ENCODE results near the gene SIN3A.
A peak's percentile ranks its signal among the peaks of the same experiment; 100 is the strongest.
"Not testable (repeated sequence)": the region's sequence is repeated elsewhere in the genome, so short reads cannot be mapped to it uniquely, and the experiment has no call there.

SIN3A gene

GRCh38 chr15:75353604-75354003 is 97.9 kb downstream of the SIN3A start:
- no peak overlapping the region for H3K4me3 ChIP-seq (ENCODE audit: low read length)
- H3K9me3 ChIP-seq (ENCODE audit: control insufficient read depth, low read length): no peaks in the 10 kb centered on the region
- peaks cover 31% of the 10 kb centered on the region for H3K36me3 ChIP-seq (ENCODE audit: control insufficient read depth, insufficient read depth, low read length, severe bottlenecking)
- H3K9ac ChIP-seq (ENCODE audit: low read length): no peak overlapping the region
- H3K4me1 ChIP-seq (ENCODE audit: control insufficient read depth, insufficient read depth, low read length): peaks cover 6% of the 10 kb centered on the region
- DNase-seq (ENCODE audit: low read depth): no peak
- H3K27me3 ChIP-seq (replicated peaks; ENCODE audit: control insufficient read depth, insufficient read depth, low read length): no peaks in the 10 kb centered on the region

GRCh38 chr15:75352186-75353080 is 99.1 kb downstream of the SIN3A start:
- no peaks in the 10 kb centered on the region for H3K9me3 ChIP-seq (ENCODE audit: control insufficient read depth, low read length)
- H3K9ac ChIP-seq (ENCODE audit: low read length): no peak overlapping the region
- peaks cover 22% of the 10 kb centered on the region for H3K36me3 ChIP-seq (ENCODE audit: control insufficient read depth, insufficient read depth, low read length, severe bottlenecking)
- H3K4me1 ChIP-seq (ENCODE audit: control insufficient read depth, insufficient read depth, low read length): peaks cover 10% of the 10 kb centered on the region
- H3K4me3 ChIP-seq (ENCODE audit: low read length): no peak overlapping the region
- DNase-seq (ENCODE audit: low read depth): no peak
- no peaks in the 10 kb centered on the region for H3K27me3 ChIP-seq (replicated peaks; ENCODE audit: control insufficient read depth, insufficient read depth, low read length)

GRCh38 chr15:75350601-75351361 is 100.7 kb downstream of the SIN3A start:
- DNase-seq (ENCODE audit: low read depth): no peak
- Histone ChIP-seq H3K27me3 (replicated peaks; ENCODE audit: control insufficient read depth, insufficient read depth, low read length) (no peaks in the 10 kb centered on the region), H3K36me3 (ENCODE audit: control insufficient read depth, insufficient read depth, low read length, severe bottlenecking) (peaks cover 10% of the 10 kb centered on the region), H3K9ac (ENCODE audit: low read length) (no peak overlapping the region), H3K4me3 (ENCODE audit: low read length) (no peak overlapping the region), H3K9me3 (ENCODE audit: control insufficient read depth, low read length) (no peaks in the 10 kb centered on the region), H3K4me1 (ENCODE audit: control insufficient read depth, insufficient read depth, low read length) (peaks cover 10% of the 10 kb centered on the region)

- Histone ChIP-seq H3K9me3 (ENCODE audit: control insufficient read depth, low read length) (no peaks in the 10 kb centered on the region), H3K9ac (ENCODE audit: low read length) (no peak overlapping the region), H3K27me3 (replicated peaks; ENCODE audit: control insufficient read depth, insufficient read depth, low read length) (no peaks in the 10 kb centered on the region), H3K4me3 (ENCODE audit: low read length) (no peak overlapping the region), H3K4me1 (ENCODE audit: control insufficient read depth, insufficient read depth, low read length) (peaks cover 10% of the 10 kb centered on the region), H3K36me3 (ENCODE audit: control insufficient read depth, insufficient read depth, low read length, severe bottlenecking) (peaks cover 4% of the 10 kb centered on the region)
- no peak for DNase-seq (ENCODE audit: low read depth)
These were observed 101.5 kb downstream of the SIN3A start for GRCh38 chr15:75349851-75350588.

- peaks cover 10% of the 10 kb centered on the region for H3K4me1 ChIP-seq (ENCODE audit: control insufficient read depth, insufficient read depth, low read length)
- H3K36me3 ChIP-seq (ENCODE audit: control insufficient read depth, insufficient read depth, low read length, severe bottlenecking); H3K27me3 ChIP-seq (replicated peaks; ENCODE audit: control insufficient read depth, insufficient read depth, low read length); DNase-seq (ENCODE audit: low read depth); H3K4me3 ChIP-seq (ENCODE audit: low read length); H3K9ac ChIP-seq (ENCODE audit: low read length); H3K9me3 ChIP-seq (ENCODE audit: control insufficient read depth, low read length): not testable (repeated sequence)
These were observed 102.2 kb downstream of the SIN3A start for GRCh38 chr15:75349351-75349669.

- H3K9ac ChIP-seq (ENCODE audit: low read length): peak overlapping the region; percentile 93
- no peaks in the 10 kb centered on the region for H3K27me3 ChIP-seq (replicated peaks; ENCODE audit: control insufficient read depth, insufficient read depth, low read length)
- H3K36me3 ChIP-seq (ENCODE audit: control insufficient read depth, insufficient read depth, low read length, severe bottlenecking): no peaks in the 10 kb centered on the region
- peak overlapping the region; percentile 88 for H3K4me3 ChIP-seq (ENCODE audit: low read length)
- H3K4me1 ChIP-seq (ENCODE audit: control insufficient read depth, insufficient read depth, low read length): peaks cover 10% of the 10 kb centered on the region
- DNase-seq (ENCODE audit: low read depth): peak; percentile 21
- no peaks in the 10 kb centered on the region for H3K9me3 ChIP-seq (ENCODE audit: control insufficient read depth, low read length)
These were observed 102.7 kb downstream of the SIN3A start for GRCh38 chr15:75348562-75349350.

- Histone ChIP-seq H3K4me3 (ENCODE audit: low read length) (peak overlapping the region; percentile 88), H3K4me1 (ENCODE audit: control insufficient read depth, insufficient read depth, low read length) (peaks cover 10% of the 10 kb centered on the region), H3K27me3 (replicated peaks; ENCODE audit: control insufficient read depth, insufficient read depth, low read length) (no peaks in the 10 kb centered on the region), H3K9me3 (ENCODE audit: control insufficient read depth, low read length) (no peaks in the 10 kb centered on the region), H3K9ac (ENCODE audit: low read length) (peak overlapping the region; percentile 93), H3K36me3 (ENCODE audit: control insufficient read depth, insufficient read depth, low read length, severe bottlenecking) (no peaks in the 10 kb centered on the region)
- peak; percentile 46 for DNase-seq (ENCODE audit: low read depth)
These were observed 103.4 kb downstream of the SIN3A start for GRCh38 chr15:75348034-75348561.

- Histone ChIP-seq H3K4me3 (ENCODE audit: low read length) (peak overlapping the region; percentile 88), H3K4me1 (ENCODE audit: control insufficient read depth, insufficient read depth, low read length) (peaks cover 10% of the 10 kb centered on the region), H3K9ac (ENCODE audit: low read length) (peak overlapping the region; percentile 93), H3K36me3 (ENCODE audit: control insufficient read depth, insufficient read depth, low read length, severe bottlenecking) (no peaks in the 10 kb centered on the region), H3K27me3 (replicated peaks; ENCODE audit: control insufficient read depth, insufficient read depth, low read length) (no peaks in the 10 kb centered on the region), H3K9me3 (ENCODE audit: control insufficient read depth, low read length) (no peaks in the 10 kb centered on the region)
- peak; percentile 64 for DNase-seq (ENCODE audit: low read depth)
These were observed 104.1 kb downstream of the SIN3A start for GRCh38 chr15:75347222-75348033.

- peak within 1 kb of the TSS; percentile 88 for H3K4me3 ChIP-seq (ENCODE audit: low read length)
- no peaks in the 10 kb centered on the region for H3K9me3 ChIP-seq (ENCODE audit: control insufficient read depth, low read length)
- no peaks in the 10 kb centered on the region for H3K27me3 ChIP-seq (replicated peaks; ENCODE audit: control insufficient read depth, insufficient read depth, low read length)
- H3K4me1 ChIP-seq (ENCODE audit: control insufficient read depth, insufficient read depth, low read length): peaks cover 10% of the 10 kb centered on the region
- no peaks in the 10 kb centered on the region for H3K36me3 ChIP-seq (ENCODE audit: control insufficient read depth, insufficient read depth, low read length, severe bottlenecking)
- peak; percentile 25 for DNase-seq (ENCODE audit: low read depth)
- peak within 1 kb of the TSS; percentile 93 for H3K9ac ChIP-seq (ENCODE audit: low read length)
These were observed 104.7 kb downstream of the SIN3A start, which contains the start of gene NEIL1 for GRCh38 chr15:75346796-75347221. NEIL1 (plus strand) TSS chr15:75347039; CDS start chr15:75348906, 1,867 bp downstream.

- H3K36me3 ChIP-seq (ENCODE audit: control insufficient read depth, insufficient read depth, low read length, severe bottlenecking): peaks cover 25% of the 10 kb centered on the region
- not testable (repeated sequence) for H3K9ac ChIP-seq (ENCODE audit: low read length); H3K27me3 ChIP-seq (replicated peaks; ENCODE audit: control insufficient read depth, insufficient read depth, low read length); H3K4me1 ChIP-seq (ENCODE audit: control insufficient read depth, insufficient read depth, low read length); H3K9me3 ChIP-seq (ENCODE audit: control insufficient read depth, low read length); DNase-seq (ENCODE audit: low read depth); H3K4me3 ChIP-seq (ENCODE audit: low read length)
These were observed 107.5 kb downstream of the SIN3A start for GRCh38 chr15:75343953-75344352.

All from adipocyte (in vitro differentiated cells).